GM08714 (cell line): ENCODE results near the gene RBM46.
"Not testable (repeated sequence)": the region's sequence is repeated elsewhere in the genome, so short reads cannot be mapped to it uniquely, and the experiment has no call there.

Experiments used
- H3K4me3 ChIP-seq: fragments of 200-500 bp; sonication (Bioruptor generic); 2 replicates; pipeline ENCODE4 v1.5.1; 2014; ENCODE audit warnings: mild to moderate bottlenecking, low read length, inconsistent platforms
- ZNF274 ChIP-seq: IDR thresholded peaks from 2 replicates; pipeline ENCODE4 v1.6.1; 2012; ENCODE audit warnings: mild to moderate bottlenecking, low read depth, low read length

RBM46 gene

GRCh38 chr4:154779362-154779947 is 1.6 kb upstream of the RBM46 start:
- no peak overlapping the region for H3K4me3 ChIP-seq
- TF ChIP-seq ZNF274: no peak

GRCh38 chr4:154781983-154782293 is 866 bp downstream of the RBM46 start:
- no peak overlapping the region for H3K4me3 ChIP-seq
- TF ChIP-seq ZNF274: no peak

GRCh38 chr4:154807042-154807630 is 26.1 kb downstream of the RBM46 start:
- no peak overlapping the region for H3K4me3 ChIP-seq
- no peak for TF ChIP-seq ZNF274

- no peak for TF ChIP-seq ZNF274
- H3K4me3 ChIP-seq: no peak overlapping the region
Observed at GRCh38 chr4:154818230-154818629, 37.2 kb downstream of the RBM46 start.

- no peak overlapping the region for H3K4me3 ChIP-seq
- TF ChIP-seq ZNF274: no peak
Observed at GRCh38 chr4:154822775-154823174, 41.7 kb downstream of the RBM46 start.

GRCh38 chr4:154836030-154836429 is 55.0 kb downstream of the RBM46 start:
- TF ChIP-seq ZNF274: no peak
- no peak overlapping the region for H3K4me3 ChIP-seq

- no peak overlapping the region for H3K4me3 ChIP-seq
- no peak for TF ChIP-seq ZNF274
Observed at GRCh38 chr4:154836513-154836912, 55.4 kb downstream of the RBM46 start.

GRCh38 chr4:154838155-154838554 is 57.1 kb downstream of the RBM46 start:
- no peak for TF ChIP-seq ZNF274
- H3K4me3 ChIP-seq: no peak overlapping the region

- H3K4me3 ChIP-seq: no peak overlapping the region
- no peak for TF ChIP-seq ZNF274
Observed at GRCh38 chr4:154838694-154839093, 57.6 kb downstream of the RBM46 start.

GRCh38 chr4:154854362-154854761 is 73.3 kb downstream of the RBM46 start:
- no peak overlapping the region for H3K4me3 ChIP-seq
- no peak for TF ChIP-seq ZNF274

- no peak overlapping the region for H3K4me3 ChIP-seq
- TF ChIP-seq ZNF274: no peak
Observed at GRCh38 chr4:154858166-154858565, 77.1 kb downstream of the RBM46 start.

GRCh38 chr4:154868414-154869194 is 87.5 kb downstream of the RBM46 start:
- no peak overlapping the region for H3K4me3 ChIP-seq
- no peak for TF ChIP-seq ZNF274

GRCh38 chr4:154869301-154869700 is 88.2 kb downstream of the RBM46 start:
- no peak for TF ChIP-seq ZNF274
- H3K4me3 ChIP-seq: no peak overlapping the region

- no peak overlapping the region for H3K4me3 ChIP-seq
- TF ChIP-seq ZNF274: no peak
Observed at GRCh38 chr4:154872198-154872597, 91.1 kb downstream of the RBM46 start.

GRCh38 chr4:154874049-154874448 is 93.0 kb downstream of the RBM46 start:
- H3K4me3 ChIP-seq: not testable (repeated sequence)
